Left lung (tissue), 10 donors: ENCODE results near the gene SBNO2. TPM values are rescaled to one million over a fixed set of nuclear protein-coding genes. Genes with fewer than 3 reads are reported as not detected.

ENCODE experiments used
- ATAC-seq: fragments of 200-7000 bp; cut with Tn5 transposase; one replicate; pipeline ENCODE4 v1.9.1; 2020; ENCODE audit warnings: moderate library complexity
- DNase-seq, 4 donors: peaks; one replicate each; pipeline ENCODE4 v3.0.0-alpha.2; 2013 to 2020
- H3K27ac ChIP-seq, 2 donors: fragments of 200-600 bp; sonication (generic) in 1 of 2; one replicate each; pipeline versions ENCODE4 v1.5.0 to v1.8.0; 2020 to 2021
- H3K27me3 ChIP-seq, 2 donors: fragments of 200-600 bp; sonication (generic) in 1 of 2; one replicate each; pipeline versions ENCODE4 v1.5.0 to v1.8.0; 2020 to 2021
- H3K36me3 ChIP-seq, 2 donors: fragments of 200-600 bp; sonication (generic) in 1 of 2; one replicate each; pipeline versions ENCODE4 v1.5.0 to v1.8.0; 2020 to 2021
- H3K4me1 ChIP-seq, 2 donors: fragments of 200-600 bp; one replicate each; pipeline ENCODE4 v1.8.0; 2021
- H3K4me3 ChIP-seq, 2 donors: fragments of 200-600 bp; sonication (generic) in 1 of 2; one replicate each; pipeline versions ENCODE4 v1.5.0 to v1.8.0; 2020 to 2021; ENCODE audit warnings: mild to moderate bottlenecking in 1 of 2
- H3K9me3 ChIP-seq, 2 donors: fragments of 200-600 bp; sonication (generic) in 1 of 2; one replicate each; pipeline versions ENCODE4 v1.5.0 to v1.8.0; 2020 to 2021
- intact Hi-C, 2 donors: fragments of 100-400 bp; cut with DNase I; formaldehyde crosslinking; loops; one replicate each; pipeline versions ENCODE4 v1.11.2 to v1.14.2; 2022
- polyA plus RNA-seq, 6 donors: library from polyadenylated mRNA; unstranded; fragments of 120-200 nt; gene quantifications; one replicate each; pipeline ENCODE4 v1.2.1, GENCODE V29; 2013; ENCODE audit not compliant: insufficient read length in 6 of 6
- total RNA-seq, 2 donors: library from RNA; stranded (reverse); fragmentation: NEBNext Ultra II Directional; extraction: Animal tissue kit (Norgen Biotek cat#: 25700); gene quantifications; one replicate each; pipeline ENCODE4 v1.2.1, GENCODE V29; 2021
- TF ChIP-seq, protein P1 (sequence below), 2 donors: fragments of 200-600 bp; sonication (generic) in 1 of 2; IDR thresholded peaks; one replicate each; pipeline versions ENCODE4 v1.5.0 to v1.8.0; 2021; ENCODE audit warnings: antibody characterized with exemption in 2 of 2
- donor health status: DM: no; HTN: yes; CAD: no.
- donor health status: DM: no; HTN: no; CAD: no.

The SBNO2 gene
- total and polyA plus RNA-seq, 8 donors, result 17.9 to 119 (median 23.7) TPM

DNA sequence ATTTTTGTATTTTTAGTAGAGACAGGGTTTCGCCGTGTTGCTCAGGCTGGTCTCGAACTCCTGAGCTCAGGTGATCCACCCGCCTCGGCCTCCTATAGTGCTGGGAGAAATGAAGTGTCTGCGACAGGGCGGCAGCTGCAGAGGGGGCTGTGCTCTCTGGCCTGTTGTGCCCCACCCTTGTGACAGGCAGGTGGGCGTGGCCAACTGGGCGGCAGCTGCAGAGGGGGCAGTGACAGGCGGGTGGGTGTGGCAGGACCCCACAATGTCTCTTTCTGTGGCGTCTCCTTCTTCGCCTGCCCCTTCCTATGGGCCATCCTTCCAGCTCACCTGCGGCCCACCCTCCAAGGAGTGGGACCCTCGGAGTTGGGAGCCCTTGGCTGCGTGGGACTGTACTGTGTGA is 43.3 kb upstream of the SBNO2 start:
- DNase-seq (no peak), ATAC-seq (no peak)
- H3K4me1 ChIP-seq, result peaks cover 27 to 51% of the 10 kb centered on the region in 2 donors
- H3K4me3 ChIP-seq, result no peak overlapping the region
- intact Hi-C loops, result no loop called here
- H3K27ac ChIP-seq, result peak overlapping the region in 1 of 2 donors; percentile 7
- H3K36me3 ChIP-seq, result peaks cover 0 to 32% of the 10 kb centered on the region in 2 donors
- H3K9me3 ChIP-seq, result no peaks in the 10 kb centered on the region
- no peaks in the 10 kb centered on the region for H3K27me3 ChIP-seq
- TF ChIP-seq, protein P1, sequence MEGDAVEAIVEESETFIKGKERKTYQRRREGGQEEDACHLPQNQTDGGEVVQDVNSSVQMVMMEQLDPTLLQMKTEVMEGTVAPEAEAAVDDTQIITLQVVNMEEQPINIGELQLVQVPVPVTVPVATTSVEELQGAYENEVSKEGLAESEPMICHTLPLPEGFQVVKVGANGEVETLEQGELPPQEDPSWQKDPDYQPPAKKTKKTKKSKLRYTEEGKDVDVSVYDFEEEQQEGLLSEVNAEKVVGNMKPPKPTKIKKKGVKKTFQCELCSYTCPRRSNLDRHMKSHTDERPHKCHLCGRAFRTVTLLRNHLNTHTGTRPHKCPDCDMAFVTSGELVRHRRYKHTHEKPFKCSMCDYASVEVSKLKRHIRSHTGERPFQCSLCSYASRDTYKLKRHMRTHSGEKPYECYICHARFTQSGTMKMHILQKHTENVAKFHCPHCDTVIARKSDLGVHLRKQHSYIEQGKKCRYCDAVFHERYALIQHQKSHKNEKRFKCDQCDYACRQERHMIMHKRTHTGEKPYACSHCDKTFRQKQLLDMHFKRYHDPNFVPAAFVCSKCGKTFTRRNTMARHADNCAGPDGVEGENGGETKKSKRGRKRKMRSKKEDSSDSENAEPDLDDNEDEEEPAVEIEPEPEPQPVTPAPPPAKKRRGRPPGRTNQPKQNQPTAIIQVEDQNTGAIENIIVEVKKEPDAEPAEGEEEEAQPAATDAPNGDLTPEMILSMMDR (IDR thresholded peaks at IDR 0.05), result no peak

DNA sequence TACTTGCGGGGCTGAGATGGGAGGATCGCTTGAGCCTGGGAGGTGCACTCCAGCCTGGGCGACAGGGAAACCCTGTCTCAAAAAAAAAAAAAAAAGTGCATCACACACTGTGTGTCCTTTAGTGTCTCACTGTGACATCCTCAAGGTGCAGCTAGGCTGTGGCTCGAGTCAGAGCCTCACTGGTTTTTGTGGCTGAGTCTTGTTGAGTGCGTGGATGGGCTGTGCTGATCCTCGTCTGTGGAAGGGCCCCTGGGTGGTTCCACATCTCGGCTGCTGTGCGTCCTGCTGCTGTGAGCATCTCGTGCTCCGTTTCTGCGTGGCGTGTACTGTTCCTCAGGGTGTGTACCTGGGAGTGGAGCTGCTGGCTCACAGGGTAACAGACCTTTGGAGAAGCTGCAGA is 42.7 kb upstream of the SBNO2 start:
- no peak for ATAC-seq
- DNase-seq, result no peak
- intact Hi-C loops, result no loop called here

DNA sequence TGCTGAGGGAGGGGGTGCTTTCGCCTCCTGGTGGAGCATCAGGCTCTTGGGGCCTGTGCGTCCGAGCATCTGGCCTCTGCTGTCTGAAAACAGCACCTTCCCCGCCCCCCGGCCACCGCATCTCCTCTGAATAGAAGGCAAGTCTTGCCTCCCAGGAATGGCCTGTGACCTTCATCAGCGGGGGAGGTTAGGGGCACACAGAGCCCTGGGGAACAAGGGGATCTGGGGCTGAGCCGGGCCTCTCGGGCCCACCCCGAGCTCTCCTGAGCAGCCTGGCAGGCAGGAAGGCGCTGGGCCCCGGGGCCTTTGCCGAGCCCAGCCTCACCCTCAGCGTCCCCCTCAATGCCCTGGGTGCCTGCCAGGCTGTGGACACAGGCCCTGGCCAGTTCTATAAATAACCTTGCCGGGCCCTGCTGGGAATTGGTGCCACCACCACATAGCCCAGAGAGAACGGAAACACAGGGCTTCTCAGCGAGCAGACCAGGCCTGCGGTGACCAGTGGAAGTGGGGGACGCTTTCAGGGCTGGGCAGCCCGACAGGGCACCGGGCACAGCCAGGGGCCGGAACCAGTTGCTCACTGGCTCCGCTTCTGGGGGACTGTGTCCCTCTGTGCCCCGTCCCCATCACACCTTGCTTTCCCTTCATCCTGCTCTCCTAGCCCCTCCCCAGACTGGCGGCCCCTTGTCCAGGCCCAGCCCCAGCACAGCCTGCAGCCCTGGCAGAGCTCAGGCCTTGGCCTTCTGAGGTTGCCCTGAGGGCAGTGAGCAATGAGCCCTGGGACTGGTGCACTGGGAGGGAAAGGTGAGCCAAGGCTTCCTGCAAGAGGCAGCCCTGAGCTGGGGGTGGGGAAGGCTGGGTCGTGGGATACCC is 41.0 kb upstream of the SBNO2 start:
- intact Hi-C loops, result no loop called here
- DNase-seq (peak in 1 of 4 donors; percentile 70), ATAC-seq (peak; percentile 78)
- TF ChIP-seq, protein P1 (IDR thresholded peaks at IDR 0.05), result no peak
- no peaks in the 10 kb centered on the region for H3K9me3 ChIP-seq
- peak overlapping the region; percentile 79 to 82 for H3K27ac ChIP-seq
- peaks cover 0 to 9% of the 10 kb centered on the region in 2 donors for H3K36me3 ChIP-seq
- H3K27me3 ChIP-seq, result no peaks in the 10 kb centered on the region
- peaks cover 27 to 67% of the 10 kb centered on the region in 2 donors for H3K4me1 ChIP-seq
- H3K4me3 ChIP-seq, result no peak overlapping the region

More for the DNA sequence above, 42.7 kb upstream of the SBNO2 start:
- H3K9me3 ChIP-seq, result no peaks in the 10 kb centered on the region
- H3K27me3 ChIP-seq, result no peaks in the 10 kb centered on the region
- peak overlapping the region in 1 of 2 donors; percentile 18 for H3K27ac ChIP-seq
- TF ChIP-seq, protein P1 (IDR thresholded peaks at IDR 0.05), result no peak
- H3K36me3 ChIP-seq, result peaks cover 0 to 25% of the 10 kb centered on the region in 2 donors
- H3K4me1 ChIP-seq, result peaks cover 27 to 56% of the 10 kb centered on the region in 2 donors
- H3K4me3 ChIP-seq, result no peak overlapping the region

DNA sequence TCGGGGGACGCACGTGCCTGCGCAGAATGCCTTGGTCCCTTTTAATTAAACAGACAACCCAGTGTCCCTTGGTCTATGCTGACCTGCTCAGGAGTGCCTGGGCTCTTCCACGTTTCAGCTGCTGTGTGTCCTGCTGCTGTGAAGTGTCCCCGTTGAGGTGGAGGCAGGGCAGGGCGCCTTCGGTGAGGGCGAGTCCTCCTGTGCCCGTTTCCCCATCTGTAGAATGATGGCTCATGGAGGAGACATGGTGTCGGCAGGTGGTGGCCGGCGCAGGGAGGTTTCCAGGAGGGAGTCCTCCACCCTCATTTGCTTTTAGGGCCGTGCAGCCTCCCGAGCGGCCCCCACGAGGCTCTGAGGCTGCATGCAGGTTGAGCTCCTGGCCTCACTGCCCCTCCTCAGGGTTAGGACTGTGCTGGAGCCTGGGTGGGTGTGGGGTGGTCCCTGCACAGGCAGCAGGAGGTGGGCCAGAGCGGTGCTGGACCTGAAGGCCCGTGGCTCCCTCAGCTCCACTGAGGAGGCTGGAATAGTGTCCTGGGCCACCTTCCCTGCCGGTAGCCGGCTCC is 40.3 kb upstream of the SBNO2 start:
- Histone ChIP-seq H3K4me3 (no peak overlapping the region), H3K27ac (peak overlapping the region; percentile 79 to 82), H3K36me3 (peaks cover 0 to 10% of the 10 kb centered on the region in 2 donors), H3K9me3 (no peaks in the 10 kb centered on the region), H3K4me1 (peaks cover 30 to 74% of the 10 kb centered on the region in 2 donors), H3K27me3 (no peaks in the 10 kb centered on the region)
- intact Hi-C loops, result no loop called here
- TF ChIP-seq, protein P1 (IDR thresholded peaks at IDR 0.05), result no peak
- DNase-seq (no peak), ATAC-seq (no peak)
